Measurements from ENCODE around the gene ACRV1.
"Not testable (repeated sequence)": the region's sequence is repeated elsewhere in the genome, so short reads cannot be mapped to it uniquely, and the experiment has no call there.

Gene ACRV1, protein sequence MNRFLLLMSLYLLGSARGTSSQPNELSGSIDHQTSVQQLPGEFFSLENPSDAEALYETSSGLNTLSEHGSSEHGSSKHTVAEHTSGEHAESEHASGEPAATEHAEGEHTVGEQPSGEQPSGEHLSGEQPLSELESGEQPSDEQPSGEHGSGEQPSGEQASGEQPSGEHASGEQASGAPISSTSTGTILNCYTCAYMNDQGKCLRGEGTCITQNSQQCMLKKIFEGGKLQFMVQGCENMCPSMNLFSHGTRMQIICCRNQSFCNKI

DNA sequence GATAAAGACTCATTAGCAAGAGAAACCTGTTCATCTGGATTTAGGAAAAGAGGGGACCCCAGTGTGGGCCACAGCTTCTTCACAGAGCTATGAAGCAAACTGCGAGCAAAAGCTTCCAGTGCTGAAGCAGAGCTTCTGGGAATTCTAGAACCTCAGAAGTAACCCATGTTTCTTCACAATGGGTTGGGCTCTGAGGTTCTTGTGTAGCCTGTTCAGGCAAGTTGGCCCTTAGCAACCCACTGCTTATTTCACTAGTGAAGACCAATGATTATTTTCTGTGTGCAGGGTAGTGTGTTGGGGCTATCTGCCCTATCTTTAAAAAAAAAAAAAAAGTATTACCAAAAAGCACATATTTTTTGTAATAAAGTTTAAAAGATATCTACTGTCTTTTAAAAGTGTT lies at the start of gene ACRV1:
TSS of gene ACRV1 (minus strand) at position 101 of the 400 bp plus-strand sequence. CDS start at position 34, 67 bp downstream.
- Histone ChIP-seq H3K27me3 (replicated peaks) (no peaks in the 10 kb centered on the region), H3K4me3 (ENCODE audit: low read depth, low read length) (no peak within 1 kb of the TSS), H3K27ac (no peak within 1 kb of the TSS), H3K36me3 (replicated peaks) (no peaks in the 10 kb centered on the region)
- TF ChIP-seq, protein P1, sequence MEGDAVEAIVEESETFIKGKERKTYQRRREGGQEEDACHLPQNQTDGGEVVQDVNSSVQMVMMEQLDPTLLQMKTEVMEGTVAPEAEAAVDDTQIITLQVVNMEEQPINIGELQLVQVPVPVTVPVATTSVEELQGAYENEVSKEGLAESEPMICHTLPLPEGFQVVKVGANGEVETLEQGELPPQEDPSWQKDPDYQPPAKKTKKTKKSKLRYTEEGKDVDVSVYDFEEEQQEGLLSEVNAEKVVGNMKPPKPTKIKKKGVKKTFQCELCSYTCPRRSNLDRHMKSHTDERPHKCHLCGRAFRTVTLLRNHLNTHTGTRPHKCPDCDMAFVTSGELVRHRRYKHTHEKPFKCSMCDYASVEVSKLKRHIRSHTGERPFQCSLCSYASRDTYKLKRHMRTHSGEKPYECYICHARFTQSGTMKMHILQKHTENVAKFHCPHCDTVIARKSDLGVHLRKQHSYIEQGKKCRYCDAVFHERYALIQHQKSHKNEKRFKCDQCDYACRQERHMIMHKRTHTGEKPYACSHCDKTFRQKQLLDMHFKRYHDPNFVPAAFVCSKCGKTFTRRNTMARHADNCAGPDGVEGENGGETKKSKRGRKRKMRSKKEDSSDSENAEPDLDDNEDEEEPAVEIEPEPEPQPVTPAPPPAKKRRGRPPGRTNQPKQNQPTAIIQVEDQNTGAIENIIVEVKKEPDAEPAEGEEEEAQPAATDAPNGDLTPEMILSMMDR (IDR thresholded peaks at IDR 0.05; ENCODE audit: low read depth, low read length, missing control alignments), result no peak
- DNase-seq, result no peak
- in situ Hi-C loops (cut with HindIII; ENCODE audit: low pct_ligation_motif_present, low sequenced_read_pairs), result no loop called here

DNA sequence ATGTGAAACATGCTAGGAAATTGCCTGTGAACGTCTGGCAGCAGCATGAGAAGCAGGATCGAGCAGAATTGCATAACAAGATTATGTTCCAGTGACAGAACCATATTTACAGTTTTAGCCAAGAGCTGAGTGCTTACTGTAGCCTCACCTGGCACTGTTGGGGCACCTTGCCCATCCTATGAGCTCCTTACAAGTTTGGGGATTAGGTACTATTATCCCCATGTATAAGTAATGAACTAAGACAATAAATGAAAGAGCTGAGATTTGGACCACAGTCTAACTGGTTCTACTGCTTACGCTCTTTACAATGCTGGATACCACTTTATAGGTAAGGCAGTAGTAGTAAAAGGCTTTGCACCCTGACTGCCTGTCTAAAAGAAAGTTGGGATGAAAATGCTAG lies 48.3 kb upstream of the ACRV1 start:
- no peak overlapping the region for H3K4me3 ChIP-seq (ENCODE audit: low read depth, low read length)
- TF ChIP-seq, protein P1 (IDR thresholded peaks at IDR 0.05; ENCODE audit: low read depth, low read length, missing control alignments), result no peak
- H3K27me3 ChIP-seq (replicated peaks), result no peaks in the 10 kb centered on the region
- no peak overlapping the region for H3K27ac ChIP-seq
- in situ Hi-C loops (cut with HindIII; ENCODE audit: low pct_ligation_motif_present, low sequenced_read_pairs), result no loop called here
- H3K36me3 ChIP-seq (replicated peaks), result no peaks in the 10 kb centered on the region
- DNase-seq, result no peak

DNA sequence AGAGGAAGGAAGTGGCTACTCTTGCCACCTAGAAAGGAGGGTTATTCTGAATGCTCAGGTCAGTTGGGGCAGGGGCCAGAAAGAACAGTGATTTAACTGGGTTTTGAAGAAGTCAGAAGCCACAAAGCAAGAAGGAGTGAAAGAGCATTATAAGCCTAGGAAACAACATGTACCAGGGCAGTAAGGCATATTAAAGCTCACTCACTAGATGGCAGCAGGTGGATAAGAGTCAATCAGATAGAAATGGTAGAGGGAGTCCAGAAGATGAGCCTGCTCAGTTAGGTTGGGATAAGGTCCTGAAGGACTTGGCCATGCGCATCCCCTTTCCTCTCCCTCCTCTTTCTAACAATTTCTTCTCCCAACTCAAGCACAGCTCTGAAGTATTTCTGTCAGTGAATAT lies 43.5 kb upstream of the ACRV1 start:
- Histone ChIP-seq H3K4me3 (ENCODE audit: low read depth, low read length) (no peak overlapping the region), H3K27me3 (replicated peaks) (no peaks in the 10 kb centered on the region), H3K36me3 (replicated peaks) (no peaks in the 10 kb centered on the region), H3K27ac (no peak overlapping the region)
- DNase-seq, result peak; percentile 16
- in situ Hi-C loops (cut with HindIII; ENCODE audit: low pct_ligation_motif_present, low sequenced_read_pairs), result no loop called here
- TF ChIP-seq, protein P1 (IDR thresholded peaks at IDR 0.05; ENCODE audit: low read depth, low read length, missing control alignments), result peak; percentile 17

- Histone ChIP-seq H3K27ac (no peak overlapping the region), H3K4me3 (ENCODE audit: low read depth, low read length) (no peak overlapping the region), H3K27me3 (replicated peaks) (no peaks in the 10 kb centered on the region), H3K36me3 (replicated peaks) (no peaks in the 10 kb centered on the region)
- TF ChIP-seq, protein P1 (IDR thresholded peaks at IDR 0.05; ENCODE audit: low read depth, low read length, missing control alignments), result no peak
- in situ Hi-C loops (cut with HindIII; ENCODE audit: low pct_ligation_motif_present, low sequenced_read_pairs), result no loop called here
- DNase-seq, result no peak
Observed at GRCh38 chr11:125720781-125721180, 40.1 kb upstream of the ACRV1 start.

- H3K27me3 ChIP-seq (replicated peaks); H3K4me3 ChIP-seq (ENCODE audit: low read depth, low read length); DNase-seq; H3K36me3 ChIP-seq (replicated peaks); H3K27ac ChIP-seq; in situ Hi-C loops (cut with HindIII; ENCODE audit: low pct_ligation_motif_present, low sequenced_read_pairs): not testable (repeated sequence)
Observed at GRCh38 chr11:125704686-125705085, 24.0 kb upstream of the ACRV1 start.

GRCh38 chr11:125701858-125702621 lies 21.4 kb upstream of the ACRV1 start:
- in situ Hi-C loops (cut with HindIII; ENCODE audit: low pct_ligation_motif_present, low sequenced_read_pairs), result no loop called here
- H3K36me3 ChIP-seq (replicated peaks), result no peaks in the 10 kb centered on the region
- H3K27ac ChIP-seq, result no peak overlapping the region
- H3K4me3 ChIP-seq (ENCODE audit: low read depth, low read length), result no peak overlapping the region
- TF ChIP-seq, protein P1 (IDR thresholded peaks at IDR 0.05; ENCODE audit: low read depth, low read length, missing control alignments), result no peak
- no peak for DNase-seq
- H3K27me3 ChIP-seq (replicated peaks), result no peaks in the 10 kb centered on the region

Measured in brain microvascular endothelial cell (primary cell).